H1 (cell line): Measurements from ENCODE around the gene ARHGAP22.
A peak's percentile ranks its signal among the peaks of the same experiment; 100 is the strongest.

Experiments
- CEBPB ChIP-seq: IDR thresholded peaks from 2 replicates; pipeline ENCODE4 v1.6.1; 2012; ENCODE audit warnings: low read depth, low read length
- CREB1 ChIP-seq: IDR thresholded peaks from 2 replicates; pipeline ENCODE4 v1.6.1; 2012; ENCODE audit warnings: inconsistent platforms
- EP300 ChIP-seq, 2 experiments: IDR thresholded peaks; 1 replicate in 1 of 2; 2 replicates in 1 of 2; pipeline ENCODE4 v1.6.1; 2011 to 2012; ENCODE audit warnings: low read depth in 2 of 2, low read length in 2 of 2, mild to moderate bottlenecking in 2 of 2, borderline replicate concordance in 1 of 2, inconsistent platforms in 1 of 2, moderate library complexity in 1 of 2
- GABPA ChIP-seq: IDR thresholded peaks from 2 replicates; pipeline ENCODE4 v1.6.1; 2011; ENCODE audit warnings: mild to moderate bottlenecking, low read length, moderate library complexity, borderline replicate concordance; ENCODE audit not compliant: insufficient read depth
- JUN ChIP-seq: IDR thresholded peaks from 2 replicates; pipeline ENCODE4 v1.6.1; 2011; ENCODE audit warnings: low read depth, mild to moderate bottlenecking, improper control_type of control experiment, low read length
- KDM1A ChIP-seq: fragments of 200-600, 300-600 bp; sonication (generic); IDR thresholded peaks from 2 replicates; pipeline ENCODE4 v1.7.1; 2016; ENCODE audit warnings: mild to moderate bottlenecking, low read length, borderline replicate concordance
- MAX ChIP-seq: IDR thresholded peaks from 2 replicates; pipeline ENCODE4 v1.6.1; 2012; ENCODE audit warnings: inconsistent platforms
- POLR2A ChIP-seq, 2 experiments: IDR thresholded peaks; 1 replicate in 1 of 2; 2 replicates in 1 of 2; pipeline ENCODE4 v1.6.1; 2011; ENCODE audit warnings: low read depth in 2 of 2, low read length in 2 of 2, mild to moderate bottlenecking in 2 of 2; ENCODE audit errors: control extremely low read depth in 1 of 2
- RAD21 ChIP-seq, 2 experiments: IDR thresholded peaks in 1 of 2; conservative IDR thresholded peaks in 1 of 2; 2 replicates each; pipeline ENCODE4 v1.6.1; 2011; ENCODE audit warnings: low read depth in 2 of 2, low read length in 2 of 2, improper control_type of control experiment in 1 of 2, inconsistent platforms in 1 of 2, mild to moderate bottlenecking in 1 of 2, moderate library complexity in 1 of 2
- RNF2 ChIP-seq: fragments of 200-900, 300-1000 bp; sonication (generic); IDR thresholded peaks from 2 replicates; pipeline ENCODE4 v1.7.1; 2016; ENCODE audit warnings: borderline replicate concordance, low read depth, mild to moderate bottlenecking, antibody characterized with exemption, low read length; ENCODE audit not compliant: poor library complexity, severe bottlenecking; ENCODE audit errors: missing control alignments
- SIN3A ChIP-seq, 2 experiments: IDR thresholded peaks in 1 of 2; conservative IDR thresholded peaks in 1 of 2; 2 replicates each; pipeline ENCODE4 v1.6.1; 2011 to 2012; ENCODE audit warnings: low read length in 2 of 2, improper control_type of control experiment in 1 of 2, low read depth in 1 of 2, mild to moderate bottlenecking in 1 of 2
- TAF1 ChIP-seq: IDR thresholded peaks from 2 replicates; pipeline ENCODE4 v1.6.1; 2011; ENCODE audit warnings: mild to moderate bottlenecking, low read depth, low read length
- TF ChIP-seq, protein P1 (sequence below), 3 experiments: IDR thresholded peaks; 1 replicate in 2 of 3; 2 replicates in 1 of 3; pipeline versions ENCODE4 v1.5.1 to v1.6.1; 2011; ENCODE audit warnings: low read length in 3 of 3, mild to moderate bottlenecking in 3 of 3, inconsistent platforms in 2 of 3, low read depth in 1 of 3, moderate library complexity in 1 of 3; ENCODE audit not compliant: insufficient read depth in 1 of 3; ENCODE audit errors: control extremely low read depth in 1 of 3

GRCh38 chr10:48536916-48537890, 67.7 kb downstream of the ARHGAP22 start:
- TF ChIP-seq POLR2A (IDR thresholded peaks at IDR 0.05; ENCODE audit: control extremely low read depth in 1 of 2, low read depth in 2 of 2, low read length in 2 of 2) (no peak), CEBPB (no peak), JUN (no peak), MAX (0 out of 2 replicates have a peak, but pooled peaks have one; percentile 10), EP300 (IDR thresholded peaks at IDR 0.05; ENCODE audit: borderline replicate concordance in 1 of 2, low read depth in 2 of 2, low read length in 2 of 2) (no peak), SIN3A (conservative IDR thresholded peaks at IDR 0.05 in 1 of 2, IDR thresholded peaks at IDR 0.05 in 1 of 2; ENCODE audit: low read depth in 1 of 2, low read length in 2 of 2) (no peak), KDM1A (no peak), TAF1 (no peak), GABPA (no peak), RAD21 (IDR thresholded peaks at IDR 0.05 in 1 of 2, conservative IDR thresholded peaks at IDR 0.05 in 1 of 2; ENCODE audit: low read depth in 2 of 2, low read length in 2 of 2) (no peak), CREB1 (no peak), RNF2 (no peak)
- TF ChIP-seq, protein P1, sequence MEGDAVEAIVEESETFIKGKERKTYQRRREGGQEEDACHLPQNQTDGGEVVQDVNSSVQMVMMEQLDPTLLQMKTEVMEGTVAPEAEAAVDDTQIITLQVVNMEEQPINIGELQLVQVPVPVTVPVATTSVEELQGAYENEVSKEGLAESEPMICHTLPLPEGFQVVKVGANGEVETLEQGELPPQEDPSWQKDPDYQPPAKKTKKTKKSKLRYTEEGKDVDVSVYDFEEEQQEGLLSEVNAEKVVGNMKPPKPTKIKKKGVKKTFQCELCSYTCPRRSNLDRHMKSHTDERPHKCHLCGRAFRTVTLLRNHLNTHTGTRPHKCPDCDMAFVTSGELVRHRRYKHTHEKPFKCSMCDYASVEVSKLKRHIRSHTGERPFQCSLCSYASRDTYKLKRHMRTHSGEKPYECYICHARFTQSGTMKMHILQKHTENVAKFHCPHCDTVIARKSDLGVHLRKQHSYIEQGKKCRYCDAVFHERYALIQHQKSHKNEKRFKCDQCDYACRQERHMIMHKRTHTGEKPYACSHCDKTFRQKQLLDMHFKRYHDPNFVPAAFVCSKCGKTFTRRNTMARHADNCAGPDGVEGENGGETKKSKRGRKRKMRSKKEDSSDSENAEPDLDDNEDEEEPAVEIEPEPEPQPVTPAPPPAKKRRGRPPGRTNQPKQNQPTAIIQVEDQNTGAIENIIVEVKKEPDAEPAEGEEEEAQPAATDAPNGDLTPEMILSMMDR (IDR thresholded peaks at IDR 0.05; ENCODE audit: control extremely low read depth in 1 of 3, insufficient read depth in 1 of 3, low read depth in 1 of 3, low read length in 3 of 3) = no peak
